Liver (tissue), 2 donors: Measurements from ENCODE around the gene CROCC2.

Experiments used
- GABPA ChIP-seq, 2 donors: IDR thresholded peaks in 1 of 2; conservative IDR thresholded peaks in 1 of 2; 2 replicates each; pipeline ENCODE4 v1.6.1; 2016; ENCODE audit warnings: antibody characterized with exemption in 2 of 2, mild to moderate bottlenecking in 1 of 2, moderate library complexity in 1 of 2
- SP1 ChIP-seq: IDR thresholded peaks from 2 replicates; pipeline ENCODE4 v1.6.1; 2018; ENCODE audit warnings: antibody characterized with exemption, mild to moderate bottlenecking
- donor health status: healthy.

- peak in 1 of 2 donors; percentile 46 for TF ChIP-seq GABPA (IDR thresholded peaks at IDR 0.05 in 1 of 2, conservative IDR thresholded peaks at IDR 0.05 in 1 of 2)
- TF ChIP-seq SP1, result peak; percentile 92
Measured at GRCh38 chr2:240868286-240869108, 37.6 kb upstream of the CROCC2 start, which contains the start of gene AGXT.
